PC-9 (cell line): ENCODE results near the gene PPFIBP1. TPM values are rescaled to one million over a fixed set of nuclear protein-coding genes. Genes with fewer than 3 reads are reported as not detected.

Experiments used
- BruUV-seq: library from RNA; stranded (reverse); fragments of 400-500 nt; replicated peaks from 2 replicates; lab custom pipeline; 2021; lab: Mats Ljungman, UMichigan
- CTCF ChIA-PET: fragments of 300-600 bp; sonication (Branson Sonifier 250); formaldehyde crosslinking; loops from one replicate; lab custom pipeline; 2022; ENCODE audit warnings: antibody characterized with exemption; lab: Charles Lee
- POLR2A ChIA-PET: fragments of 300-600 bp; sonication (Branson Sonifier 250); formaldehyde crosslinking; loops from one replicate; lab custom pipeline; 2022; ENCODE audit warnings: antibody characterized with exemption; ENCODE audit not compliant: unreplicated experiment; lab: Charles Lee
- DNase-seq, 2 experiments: peaks; one replicate each; pipeline versions ENCODE4 v3.0.0 to v3.0.0-alpha.2; 2015 to 2022; ENCODE audit warnings: mixed read lengths in 1 of 2
- H2AFZ ChIP-seq: fragments of 200-600 bp; sonication (generic); 2 replicates; pipeline ENCODE4 v1.8.1; 2017; ENCODE audit warnings: antibody characterized with exemption
- H3F3A ChIP-seq: fragments of 200-600 bp; sonication (generic); 2 replicates; pipeline ENCODE4 v1.8.1; 2017; ENCODE audit warnings: antibody characterized with exemption, mild to moderate bottlenecking, low read depth; ENCODE audit not compliant: insufficient read depth
- H3K27ac ChIP-seq: fragments of 200-600 bp; sonication (generic); 2 replicates; pipeline ENCODE4 v1.6.1; 2016; ENCODE audit warnings: mixed run types
- H3K27me3 ChIP-seq: fragments of 200-600 bp; sonication (generic); 2 replicates; pipeline ENCODE4 v1.6.1; 2016; ENCODE audit warnings: low read depth, mixed run types; ENCODE audit not compliant: insufficient read depth
- H3K36me3 ChIP-seq: fragments of 200-600 bp; sonication (generic); 2 replicates; pipeline ENCODE4 v1.6.1; 2016; ENCODE audit warnings: low read depth, mixed run types
- H3K4me1 ChIP-seq: fragments of 200-600 bp; sonication (generic); replicated peaks from 2 replicates; pipeline ENCODE4 v1.6.1; 2016; ENCODE audit warnings: mixed run types; ENCODE audit not compliant: insufficient read depth
- H3K4me2 ChIP-seq: fragments of 200-600 bp; sonication (generic); 2 replicates; pipeline ENCODE4 v1.6.1; 2017; ENCODE audit warnings: mixed run types
- H3K4me3 ChIP-seq: fragments of 200-600 bp; sonication (generic); 2 replicates; pipeline ENCODE4 v1.6.1; 2016; ENCODE audit warnings: mixed run types
- H3K79me2 ChIP-seq: fragments of 200-600 bp; sonication (generic); 2 replicates; pipeline ENCODE4 v1.6.1; 2017; ENCODE audit warnings: low read depth, mixed run types
- H3K9me2 ChIP-seq: fragments of 200-600 bp; sonication (generic); 2 replicates; pipeline ENCODE4 v1.8.1; 2017; ENCODE audit warnings: mild to moderate bottlenecking; ENCODE audit not compliant: insufficient read depth
- H3K9me3 ChIP-seq: fragments of 200-600 bp; sonication (generic); 2 replicates; pipeline ENCODE4 v1.8.1; 2016; ENCODE audit warnings: low read depth; ENCODE audit not compliant: insufficient read depth
- H4K20me1 ChIP-seq: fragments of 200-600 bp; sonication (generic); 2 replicates; pipeline ENCODE4 v1.8.1; 2017; ENCODE audit not compliant: insufficient read depth
- CTCF ChIP-seq: fragments of 200-600 bp; sonication (generic); conservative IDR thresholded peaks from 2 replicates; pipeline ENCODE4 v1.6.1; 2017; ENCODE audit warnings: mixed run types, antibody characterized with exemption, mild to moderate bottlenecking, moderate library complexity
- EZH2 ChIP-seq: fragments of 200-600 bp; sonication (generic); IDR thresholded peaks from 2 replicates; pipeline ENCODE4 v1.8.0; 2017; ENCODE audit warnings: antibody characterized with exemption, low read depth
- intact Hi-C: fragments of 100-400 bp; cut with micrococcal nuclease; formaldehyde crosslinking; loops from one replicate; pipeline ENCODE4 v1.10.0; 2022; ENCODE audit not compliant: unreplicated experiment
- total RNA-seq: library from RNA; stranded (reverse); gene quantifications from 2 replicates; pipeline ENCODE4 v1.2.3, GENCODE V29; 2021

PPFIBP1 gene
- total RNA-seq, 1 experiment from 2014 or later, result 77.0 TPM

GRCh38 chr12:27575762-27576118 is 51.7 kb downstream of the PPFIBP1 start:
- peaks cover 20% of the 10 kb centered on the region for H3K4me1 ChIP-seq

GRCh38 chr12:27576667-27577347 is 52.8 kb downstream of the PPFIBP1 start:
- no peaks in the 10 kb centered on the region for H3K27me3 ChIP-seq
- no peak overlapping the region for H2AFZ ChIP-seq
- H3K4me2 ChIP-seq, result no peak overlapping the region
- peaks cover 20% of the 10 kb centered on the region for H3K4me1 ChIP-seq
- BruUV-seq, result no TSS peak
- H3K9me3 ChIP-seq, result no peaks in the 10 kb centered on the region
- H3K27ac ChIP-seq, result no peak overlapping the region
- no peaks in the 10 kb centered on the region for H4K20me1 ChIP-seq
- H3F3A ChIP-seq, result no peaks in the 10 kb centered on the region
- H3K79me2 ChIP-seq, result peaks cover 11% of the 10 kb centered on the region; the same call in 1 of the 2 replicates
- ChIA-PET POLR2A (no interaction called here), CTCF (no interaction called here)
- TF ChIP-seq EZH2 (no peak), CTCF (no peak)
- no peak for DNase-seq
- H3K9me2 ChIP-seq, result no peaks in the 10 kb centered on the region
- no peak overlapping the region for H3K4me3 ChIP-seq
- no peaks in the 10 kb centered on the region; the same call in 1 of the 2 replicates for H3K36me3 ChIP-seq
- intact Hi-C loops, result no loop called here

More at GRCh38 chr12:27575762-27576118, 51.7 kb downstream of the PPFIBP1 start:
- Histone ChIP-seq H3K36me3 (no peaks in the 10 kb centered on the region; the same call in 1 of the 2 replicates), H3K4me2 (no peak overlapping the region), H3F3A (no peaks in the 10 kb centered on the region), H3K9me2 (no peaks in the 10 kb centered on the region), H2AFZ (no peak overlapping the region), H3K79me2 (peaks cover 11% of the 10 kb centered on the region; the same call in 1 of the 2 replicates), H4K20me1 (no peaks in the 10 kb centered on the region), H3K27ac (no peak overlapping the region), H3K4me3 (no peak overlapping the region), H3K27me3 (no peaks in the 10 kb centered on the region), H3K9me3 (no peaks in the 10 kb centered on the region)
- intact Hi-C loops, result no loop called here
- CTCF ChIA-PET, result interaction anchor here (0.5 to 0.6 kb wide), 2 partner anchors 17 to 1304 kb away, joined by 4 to 5 read pairs; no protein-coding TSS in a partner anchor
- TF ChIP-seq EZH2 (no peak), CTCF (no peak)
- DNase-seq, result no peak
- BruUV-seq, result no TSS peak
- POLR2A ChIA-PET, result interaction anchor here (0.6 kb wide), 1 partner anchor 611 kb away, joined by 3 read pairs; no protein-coding TSS in a partner anchor

GRCh38 chr12:27577688-27578087 is 53.7 kb downstream of the PPFIBP1 start:
- H3K4me2 ChIP-seq, result no peak overlapping the region
- H3K9me2 ChIP-seq, result no peaks in the 10 kb centered on the region
- no peak for DNase-seq
- H3K4me1 ChIP-seq, result peaks cover 20% of the 10 kb centered on the region
- no TSS peak for BruUV-seq
- H2AFZ ChIP-seq, result no peak overlapping the region
- H3K27ac ChIP-seq, result no peak overlapping the region
- H3K27me3 ChIP-seq, result no peaks in the 10 kb centered on the region
- no peak overlapping the region for H3K4me3 ChIP-seq
- no peaks in the 10 kb centered on the region for H4K20me1 ChIP-seq
- H3F3A ChIP-seq, result no peaks in the 10 kb centered on the region
- TF ChIP-seq CTCF (no peak), EZH2 (no peak)
- intact Hi-C loops, result no loop called here
- no peaks in the 10 kb centered on the region for H3K9me3 ChIP-seq
- CTCF ChIA-PET, result no interaction called here
- H3K79me2 ChIP-seq, result peaks cover 11% of the 10 kb centered on the region; the same call in 1 of the 2 replicates
- no peaks in the 10 kb centered on the region; the same call in 1 of the 2 replicates for H3K36me3 ChIP-seq
- POLR2A ChIA-PET, result no interaction called here
